Measurements from ENCODE around the gene SUSD6.
A peak's percentile ranks its signal among the peaks of the same experiment; 100 is the strongest.
"Not testable (repeated sequence)": the region's sequence is repeated elsewhere in the genome, so short reads cannot be mapped to it uniquely, and the experiment has no call there.

The SUSD6 gene

DNA sequence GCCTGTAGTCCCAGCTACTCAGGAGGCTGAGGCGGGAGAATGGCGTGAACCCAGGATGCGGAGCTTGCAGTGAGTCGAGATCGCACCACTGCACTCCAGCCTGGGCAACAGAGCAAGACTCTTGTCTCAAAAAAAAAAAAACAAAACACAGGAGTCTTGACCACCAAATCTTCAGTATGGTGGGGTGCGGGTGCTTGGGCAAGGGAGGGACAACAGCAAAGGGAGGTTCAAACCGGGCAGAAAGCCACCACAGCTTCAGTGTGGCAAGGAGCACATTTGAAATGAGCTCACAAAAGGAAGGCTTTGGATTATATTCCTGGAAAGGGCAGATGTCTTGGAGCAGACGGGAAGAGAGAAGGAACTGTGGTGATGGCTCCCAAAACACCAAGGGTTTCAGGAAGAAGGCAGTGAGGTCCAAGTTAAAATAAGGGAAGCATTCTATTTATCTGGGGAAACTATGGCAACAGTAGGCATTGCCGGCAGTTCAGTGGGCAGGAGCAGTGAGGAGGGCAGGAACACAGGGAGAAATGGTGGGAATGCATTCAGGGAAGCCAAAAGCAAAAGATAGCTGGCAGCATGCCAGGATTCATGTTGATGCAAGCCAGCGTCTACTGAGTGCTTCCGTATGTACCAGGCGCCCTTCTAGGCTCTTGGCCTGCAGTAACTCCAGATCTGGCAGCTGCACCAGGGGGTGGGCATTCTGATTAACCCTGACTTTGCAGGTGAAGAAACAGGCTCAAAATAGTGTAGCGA, 104.5 kb downstream of the SUSD6 start:
- peak; percentile 70 for DNase-seq

DNA sequence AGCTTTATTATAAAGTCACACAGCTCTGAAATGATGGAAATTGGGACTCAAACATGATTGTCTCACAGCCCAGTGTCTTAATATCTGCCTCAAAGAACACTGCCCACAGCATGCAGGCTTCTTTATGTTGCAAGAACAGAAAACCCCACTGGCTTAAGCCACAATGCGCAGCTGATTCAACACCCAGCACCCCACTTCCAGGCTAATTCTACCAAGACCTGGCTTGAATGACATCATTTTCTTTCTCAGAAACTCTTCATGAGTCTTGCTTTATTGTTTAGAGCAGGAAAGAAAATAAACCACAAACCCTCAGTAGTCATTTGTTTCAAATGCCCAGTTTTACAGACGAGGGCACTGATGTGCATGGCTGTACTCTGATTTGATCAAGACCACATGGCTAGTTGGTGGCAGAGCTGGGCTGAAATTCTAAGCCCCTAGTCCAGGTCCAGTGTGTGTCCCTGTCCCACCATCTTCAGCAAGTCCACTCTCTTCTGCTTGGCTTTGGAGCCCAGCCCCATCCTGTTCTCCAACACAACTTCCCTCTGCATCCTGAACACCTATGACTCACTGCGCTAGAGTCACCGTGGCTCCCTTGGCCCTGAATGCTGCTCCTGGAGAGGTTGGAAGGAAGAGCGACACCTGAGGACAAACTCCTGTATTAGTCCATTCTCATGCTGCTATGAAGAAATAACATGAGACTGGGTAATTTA, 105.2 kb downstream of the SUSD6 start:
- DNase-seq = peak; percentile 55

DNA sequence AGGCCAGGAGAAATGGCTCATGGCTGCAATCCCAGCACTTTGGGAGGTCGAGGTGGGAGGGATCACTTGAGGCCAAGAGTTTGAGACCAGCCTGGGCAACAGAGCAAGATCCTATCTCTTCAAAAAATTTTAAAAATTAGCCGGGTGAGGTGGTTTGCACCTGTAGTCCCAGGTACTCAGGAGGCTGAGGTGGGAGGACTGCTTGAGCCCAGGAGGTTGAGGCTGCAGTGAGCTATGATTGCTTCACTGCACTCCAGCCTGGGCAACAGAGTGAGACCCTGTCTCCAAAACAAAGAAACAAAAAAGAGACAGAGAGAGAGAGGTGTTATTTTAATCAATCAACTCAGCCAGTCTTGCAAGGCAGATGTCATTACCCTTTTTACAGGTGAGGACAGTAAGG, 107.2 kb downstream of the SUSD6 start:
- not testable (repeated sequence) for DNase-seq

DNA sequence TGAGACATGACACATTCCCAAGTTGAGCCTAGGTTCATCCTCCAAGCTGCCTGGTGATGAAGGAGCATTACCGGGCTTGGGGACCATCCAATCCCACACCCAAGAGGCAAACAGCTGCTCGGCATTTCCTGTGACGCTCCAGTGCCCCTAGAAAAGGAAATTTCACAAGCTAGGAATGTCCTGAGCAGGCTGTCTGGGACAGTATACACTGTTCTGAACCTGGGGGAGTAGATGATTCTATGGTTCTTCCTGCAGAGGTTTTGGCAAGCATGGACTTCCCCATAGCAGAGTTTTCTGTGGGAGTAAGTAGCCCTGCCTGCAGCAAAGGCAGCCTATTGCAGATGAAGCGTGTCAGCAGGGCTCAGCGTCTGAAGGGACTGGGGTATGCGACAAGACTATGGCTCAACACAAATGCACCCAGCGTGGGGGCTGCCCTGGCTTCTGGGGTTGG, 108.1 kb downstream of the SUSD6 start:
- DNase-seq = peak; percentile 74

DNA sequence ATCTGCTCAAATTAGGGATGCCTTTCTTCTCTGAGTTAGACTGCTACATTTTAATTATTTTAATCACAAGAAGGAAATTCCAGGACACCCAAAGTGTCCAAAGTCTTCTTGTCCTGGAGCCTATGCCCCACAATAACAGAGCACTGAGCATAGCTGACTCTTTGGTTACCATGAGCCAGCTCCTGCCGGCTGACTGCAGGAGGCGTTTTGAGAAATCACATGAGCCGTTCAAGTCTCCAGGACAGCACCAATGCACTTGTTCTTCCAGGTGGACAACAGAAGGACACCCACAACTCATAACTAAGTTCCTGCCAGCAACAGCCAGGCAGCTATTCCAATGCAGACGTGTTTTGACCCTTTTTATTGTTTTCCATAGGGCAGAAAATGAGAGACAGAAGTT, 109.5 kb downstream of the SUSD6 start:
- DNase-seq = no peak

- DNase-seq = peak; percentile 65
These were observed 115.5 kb downstream of the SUSD6 start for GRCh38 chr14:69726761-69727511.

GRCh38 chr14:69727860-69728259, 116.5 kb downstream of the SUSD6 start:
- no peak for DNase-seq

DNA sequence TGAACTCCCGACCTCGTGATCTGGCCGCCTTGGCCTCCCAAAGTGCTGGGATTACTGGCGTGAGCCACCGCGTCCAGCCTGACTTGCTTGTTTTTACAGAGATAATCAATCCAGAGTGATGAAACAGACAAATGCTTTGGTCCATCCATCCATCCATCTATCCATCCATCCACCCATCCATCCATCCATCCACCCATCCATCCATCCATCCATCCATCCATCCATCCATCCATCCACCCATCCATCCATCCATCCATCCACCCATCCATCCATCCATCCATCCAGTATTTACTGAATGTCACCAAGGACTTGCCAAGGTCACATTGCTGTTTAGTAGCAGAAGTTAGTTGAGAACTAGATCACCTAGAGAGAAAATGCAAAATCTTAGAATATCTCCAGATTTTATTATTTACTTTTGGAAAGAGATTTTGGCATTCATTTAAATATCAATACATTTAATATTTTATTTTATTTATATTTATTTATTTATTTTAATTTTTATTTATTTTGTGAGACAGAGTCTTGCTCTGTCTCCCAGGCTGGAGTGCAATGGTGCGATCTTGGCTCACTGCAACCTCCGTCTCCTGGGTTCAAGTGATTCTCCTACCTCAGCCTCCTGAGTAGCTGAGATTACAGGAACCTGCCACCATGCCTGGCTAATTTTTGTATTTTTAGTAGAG, 120.7 kb downstream of the SUSD6 start:
- not testable (repeated sequence) for DNase-seq

DNA sequence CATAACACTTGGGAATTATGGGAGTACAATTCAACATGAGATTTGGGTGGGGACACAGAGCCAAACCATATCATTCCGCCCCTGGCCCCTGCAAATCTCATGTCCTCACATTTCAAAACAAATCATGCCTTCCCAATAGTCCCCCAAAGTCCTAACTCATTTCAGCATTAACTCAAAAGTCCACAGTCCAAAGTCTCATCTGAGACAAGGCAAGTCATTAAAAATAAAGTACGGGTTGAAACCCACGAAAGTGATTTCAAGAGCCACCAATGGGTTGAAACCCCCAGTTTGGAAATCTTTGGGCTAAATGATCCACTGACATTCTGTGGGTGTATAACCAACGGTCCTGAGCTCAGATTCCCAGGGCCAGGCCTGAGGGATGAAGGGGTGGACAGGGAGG, 125.0 kb downstream of the SUSD6 start:
- not testable (repeated sequence) for DNase-seq

DNA sequence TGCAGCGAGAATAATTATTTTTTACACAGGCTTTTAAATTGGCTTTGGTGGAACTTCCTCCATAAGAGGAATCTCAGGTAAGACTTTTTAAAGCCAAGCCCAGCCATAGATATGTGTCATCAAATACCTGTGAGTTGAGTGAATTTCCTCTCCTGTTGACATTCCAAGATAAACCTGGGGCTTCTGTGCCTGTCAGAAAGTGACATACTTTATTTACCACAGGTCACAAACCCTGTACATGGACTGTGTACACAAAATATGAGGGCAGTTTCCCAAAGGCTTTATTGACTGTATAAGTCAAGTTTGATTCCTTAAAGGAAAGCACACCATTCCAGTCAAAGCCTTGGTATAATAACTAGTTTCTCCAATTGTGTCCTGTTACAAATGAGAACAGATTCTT, 129.7 kb downstream of the SUSD6 start:
- no peak for DNase-seq

- DNase-seq = no peak
These were observed 138.6 kb downstream of the SUSD6 start for GRCh38 chr14:69749956-69750355.

DNA sequence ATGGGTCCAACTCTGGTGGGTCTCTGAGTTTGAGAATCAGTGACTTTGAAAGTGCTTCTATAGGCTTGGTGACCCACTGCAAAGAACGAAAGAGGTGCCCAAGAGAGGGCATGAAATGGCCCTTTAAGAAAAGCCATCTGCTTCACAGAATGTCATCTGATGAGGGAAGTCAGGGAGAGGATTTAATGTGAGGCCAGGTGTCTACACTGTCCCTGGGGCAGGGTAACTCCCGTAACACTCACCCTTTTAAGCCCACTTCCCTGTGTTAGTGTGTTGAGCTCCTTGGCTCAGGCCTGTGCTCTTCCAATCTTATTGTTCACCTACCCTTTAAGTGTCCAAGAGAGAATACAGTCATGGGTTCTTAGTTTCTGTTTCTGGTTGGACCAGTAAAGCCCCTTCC, 139.1 kb downstream of the SUSD6 start:
- no peak for DNase-seq

DNA sequence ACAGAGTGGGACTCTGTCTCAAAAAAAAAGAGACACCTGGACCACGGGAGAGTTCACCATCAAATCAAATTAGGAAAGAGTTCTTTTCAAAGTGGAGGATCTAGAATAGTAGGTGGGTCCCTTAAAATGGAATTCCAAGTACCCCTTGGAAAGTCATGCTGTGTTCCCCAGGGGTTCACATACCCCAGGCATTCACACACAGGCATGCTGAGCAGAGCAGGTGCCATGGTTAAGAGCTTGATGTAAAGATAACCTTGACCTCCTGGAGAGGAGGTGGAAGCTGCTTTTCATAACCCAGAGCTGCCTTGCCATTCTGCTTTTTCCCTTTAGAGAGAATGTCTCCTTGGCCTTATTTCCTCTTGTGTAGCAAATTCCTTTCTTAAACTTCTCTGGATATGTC, 141.4 kb downstream of the SUSD6 start:
- DNase-seq = no peak

DNA sequence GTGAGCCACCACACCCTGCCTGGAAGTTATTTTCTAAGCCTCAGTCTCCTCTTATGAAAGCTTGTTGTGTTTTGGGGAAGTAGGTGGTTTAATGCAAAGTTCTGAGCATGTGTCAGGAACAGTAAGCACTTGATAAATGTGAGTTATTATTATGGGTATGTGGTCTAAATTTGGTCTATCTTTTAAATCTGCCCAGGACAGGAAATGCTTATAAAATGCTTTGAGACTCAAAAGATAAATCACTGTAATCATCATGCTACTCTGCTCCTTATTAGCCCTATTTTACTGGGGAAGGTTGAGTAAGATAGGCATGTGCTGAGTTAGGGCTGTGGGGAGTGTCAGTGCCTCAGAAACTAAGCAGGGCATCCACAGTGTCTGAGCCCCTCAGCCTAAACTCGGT, 142.5 kb downstream of the SUSD6 start:
- no peak for DNase-seq

DNA sequence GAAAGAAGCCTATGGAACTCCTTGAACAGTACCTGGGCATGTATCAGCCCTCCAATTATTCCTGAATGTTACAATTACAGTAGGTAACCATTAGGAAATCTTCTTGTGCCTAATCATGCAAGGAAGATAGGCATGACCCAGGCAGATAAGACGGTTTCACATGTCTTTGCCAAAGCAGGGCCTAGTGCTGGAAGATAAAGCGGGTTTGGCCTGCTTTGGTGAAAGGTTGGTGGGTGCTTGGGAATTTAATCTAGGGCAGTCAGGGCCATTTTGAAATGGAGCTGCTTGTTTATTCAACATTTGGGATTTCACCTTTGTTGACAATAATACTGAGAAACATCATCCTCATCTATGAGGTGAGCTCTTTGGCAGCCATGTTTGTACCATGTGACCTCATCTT, 143.1 kb downstream of the SUSD6 start:
- DNase-seq = no peak

- no peak for DNase-seq
These were observed 143.9 kb downstream of the SUSD6 start for GRCh38 chr14:69755296-69755695.

DNA sequence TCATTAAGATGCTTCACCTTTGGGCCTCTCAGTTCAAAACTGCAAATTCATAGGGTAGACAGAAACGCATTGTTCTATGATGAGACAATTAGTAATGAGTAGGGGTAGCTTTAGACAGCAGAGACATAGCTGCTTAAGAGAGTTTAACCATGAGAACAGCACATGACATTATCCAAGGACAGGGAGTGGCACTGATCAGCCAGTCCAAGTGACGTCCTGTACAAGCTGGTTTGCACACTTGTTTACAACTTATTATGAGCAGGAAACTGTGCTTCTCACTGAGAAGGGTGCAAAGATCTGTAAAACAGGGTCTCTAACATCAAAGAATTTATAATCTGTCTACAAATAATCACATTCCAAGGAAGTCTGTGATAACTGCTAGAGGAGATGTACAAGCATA, 144.4 kb downstream of the SUSD6 start:
- DNase-seq = no peak

DNA sequence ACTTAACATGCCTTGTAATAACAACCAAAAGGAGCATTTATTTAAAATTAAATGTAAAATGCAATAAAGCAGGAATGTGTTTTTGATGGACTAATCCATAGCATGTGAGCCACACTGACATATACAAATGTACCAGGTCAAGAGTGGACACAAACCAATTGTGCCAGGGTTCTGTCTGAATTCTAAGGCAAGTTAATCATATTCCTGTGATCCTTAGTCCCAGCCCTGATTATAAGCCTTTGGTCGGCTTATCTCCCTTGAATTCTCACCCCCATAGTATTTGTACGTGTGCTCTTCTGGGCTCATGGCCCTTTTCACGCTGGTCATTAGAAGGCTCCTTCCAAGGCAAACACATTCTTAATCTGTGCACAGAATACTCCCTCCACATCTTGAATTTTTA, 144.9 kb downstream of the SUSD6 start:
- DNase-seq = no peak

DNA sequence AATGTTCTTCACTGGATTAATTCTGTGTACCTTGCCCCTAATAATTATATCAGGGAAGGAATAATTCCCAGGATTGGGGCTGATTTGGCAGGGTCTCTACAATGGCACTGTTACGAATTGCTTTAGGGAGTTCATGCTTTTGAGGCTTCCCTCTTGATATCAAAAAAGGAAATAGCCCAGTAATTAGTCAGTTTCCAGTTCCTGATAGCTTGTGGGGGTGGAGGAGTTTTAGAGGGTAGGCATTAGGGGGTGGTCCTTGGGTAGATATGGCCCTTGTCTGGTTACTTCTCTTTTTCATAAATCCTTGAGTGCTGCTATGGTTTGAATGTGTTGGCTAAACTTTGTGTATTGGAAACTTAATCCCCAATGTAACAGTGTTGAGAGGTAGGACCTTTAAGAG, 149.4 kb downstream of the SUSD6 start:
- no peak for DNase-seq

GRCh38 chr14:69763761-69764510, 152.5 kb downstream of the SUSD6 start:
- no peak for DNase-seq
